Measurements from ENCODE around the gene KRT36.

DNA sequence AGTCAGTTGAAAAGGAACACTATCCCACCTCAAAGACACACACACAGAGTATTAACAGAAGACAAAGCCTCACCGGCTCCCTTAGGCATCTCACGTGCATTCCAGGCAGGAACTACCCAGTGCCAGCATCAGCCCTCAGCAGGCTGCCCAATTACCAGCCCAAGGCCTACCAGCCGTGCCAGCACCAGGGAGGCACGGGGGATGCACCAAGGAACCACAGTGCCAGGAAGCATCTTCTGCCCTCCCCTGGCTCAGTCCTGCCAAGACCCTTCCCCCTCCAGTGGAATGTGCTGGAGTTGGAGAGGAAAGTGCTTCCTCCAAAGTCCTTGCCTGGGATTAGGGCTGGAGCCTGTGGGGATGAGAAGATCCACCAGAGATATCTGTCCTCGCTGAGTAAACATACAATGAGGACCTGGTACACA, 49.4 kb upstream of the KRT36 start:
- TF ChIP-seq CTCF (IDR thresholded peaks at IDR 0.05) (no peak), EZH2 (IDR thresholded peaks at IDR 0.05; ENCODE audit: borderline replicate concordance, insufficient read depth, low read depth, low read length, poor library complexity, severe bottlenecking) (no peak)
